Amygdala (tissue), 56 donors: ENCODE measurements around the gene TEAD1.

Source experiments
- DNase-seq, 56 donors: peaks; one replicate each; lab custom pipeline; 2025; lab: John Stamatoyannopoulos, UW

The TEAD1 gene

DNA sequence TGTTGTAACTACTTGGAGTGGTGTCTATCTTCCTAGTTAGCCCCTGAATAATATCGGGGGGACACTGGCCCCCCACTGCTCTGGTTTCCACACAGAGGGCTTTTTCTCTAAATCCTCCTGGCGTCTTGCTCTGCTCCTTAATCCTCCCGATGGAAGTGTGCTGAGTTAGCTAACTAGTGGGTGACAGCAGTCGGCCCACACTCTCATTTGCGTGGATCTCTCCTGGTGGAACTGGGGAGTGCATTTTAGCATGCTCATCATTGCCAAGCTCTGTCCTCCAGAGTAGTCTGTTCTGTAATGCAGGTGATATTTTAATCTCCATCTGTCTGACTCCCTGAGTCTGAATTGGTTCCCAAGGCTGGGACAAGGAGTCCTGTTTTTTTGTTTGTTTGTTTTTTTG lies 288.8 kb downstream of the TEAD1 start:
- no peak for DNase-seq

- DNase-seq, result peak in 49 of 56 donors; percentile 2 to 75 (median 34)
These were observed 289.7 kb downstream of the TEAD1 start for GRCh38 chr11:12963792-12964536.

DNA sequence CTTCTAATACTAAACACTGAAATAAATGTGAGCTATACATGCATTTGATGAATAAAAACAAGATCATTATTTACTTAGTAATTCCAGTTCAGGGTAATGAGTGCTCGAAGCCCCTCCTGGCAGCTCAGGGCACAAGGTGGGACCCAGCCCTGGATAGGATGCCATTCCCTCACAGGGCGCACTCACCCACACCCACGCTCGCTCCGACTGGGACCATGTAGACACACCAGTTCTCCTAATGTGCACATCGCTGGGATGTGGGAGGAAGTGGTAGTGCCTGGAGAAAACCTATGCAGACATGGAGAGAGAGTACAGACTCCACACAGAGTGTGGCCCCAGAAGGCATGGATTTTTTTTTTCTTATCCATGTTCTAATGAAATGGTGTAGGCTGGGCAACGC lies 290.4 kb downstream of the TEAD1 start:
- no peak for DNase-seq

- no peak for DNase-seq
These were observed 291.8 kb downstream of the TEAD1 start for GRCh38 chr11:12966002-12966401.

DNA sequence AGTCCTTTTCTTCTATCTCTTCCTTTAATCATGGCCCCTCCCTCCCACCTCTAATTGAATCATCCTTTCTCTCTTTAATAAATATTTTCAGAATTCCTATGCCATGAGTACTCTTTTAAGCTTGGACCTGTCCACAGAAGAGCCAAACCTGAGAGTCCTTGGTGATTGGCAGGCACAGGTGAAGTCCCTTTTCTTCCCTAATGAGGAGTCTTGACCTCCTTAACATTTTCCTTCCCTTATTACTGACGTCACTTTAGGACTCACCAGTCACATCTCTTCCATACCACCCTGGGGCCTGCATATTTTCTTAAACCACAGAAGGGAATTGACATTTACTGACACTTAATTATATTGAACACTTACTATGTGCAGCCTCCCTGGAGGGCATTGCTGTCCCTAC lies 293.9 kb downstream of the TEAD1 start:
- no peak for DNase-seq

DNA sequence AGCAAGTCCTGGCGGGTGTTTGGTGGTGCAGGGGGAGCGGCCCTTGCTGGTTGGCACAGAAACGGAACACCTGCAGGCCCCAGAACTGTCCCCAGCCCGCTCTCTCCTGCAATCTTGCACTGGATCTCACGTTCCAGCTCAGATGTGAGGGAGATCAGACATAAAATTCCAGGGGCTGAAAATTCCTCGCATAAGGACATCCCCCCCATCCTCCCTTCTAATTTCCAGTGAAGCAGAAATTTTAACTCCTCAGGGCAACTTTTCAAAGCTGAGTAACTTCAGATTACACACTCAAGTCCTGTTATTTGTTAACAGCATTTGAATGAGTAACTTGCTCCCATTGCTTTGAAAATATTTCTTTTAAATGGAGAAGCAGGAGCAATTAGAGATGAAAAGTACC lies 294.6 kb downstream of the TEAD1 start:
- DNase-seq, result no peak

DNA sequence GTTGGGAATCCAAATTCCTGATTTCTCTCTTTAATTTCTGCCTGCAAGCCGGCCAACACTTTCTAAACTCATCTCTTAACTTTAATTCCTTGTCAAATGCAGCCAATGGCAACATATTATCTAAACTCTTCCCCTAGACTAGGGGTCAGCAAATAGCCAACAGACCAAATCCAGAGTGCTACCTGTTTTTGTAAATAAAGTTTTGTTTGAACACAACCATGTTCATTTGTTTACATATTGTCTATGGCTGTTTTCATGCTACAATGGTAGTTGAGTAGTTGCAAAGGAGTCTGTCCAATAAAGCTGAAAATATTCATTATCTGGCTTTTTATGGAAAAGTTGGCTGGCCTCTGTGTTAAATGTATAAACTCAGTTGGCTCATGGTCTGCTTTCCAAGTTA lies 297.7 kb downstream of the TEAD1 start:
- DNase-seq, result no peak

GRCh38 chr11:12973528-12974181 lies 299.4 kb downstream of the TEAD1 start:
- DNase-seq, result no peak

GRCh38 chr11:12975195-12975594 lies 301.0 kb downstream of the TEAD1 start:
- no peak for DNase-seq

GRCh38 chr11:12979928-12980689 lies 305.9 kb downstream of the TEAD1 start:
- DNase-seq, result no peak

DNA sequence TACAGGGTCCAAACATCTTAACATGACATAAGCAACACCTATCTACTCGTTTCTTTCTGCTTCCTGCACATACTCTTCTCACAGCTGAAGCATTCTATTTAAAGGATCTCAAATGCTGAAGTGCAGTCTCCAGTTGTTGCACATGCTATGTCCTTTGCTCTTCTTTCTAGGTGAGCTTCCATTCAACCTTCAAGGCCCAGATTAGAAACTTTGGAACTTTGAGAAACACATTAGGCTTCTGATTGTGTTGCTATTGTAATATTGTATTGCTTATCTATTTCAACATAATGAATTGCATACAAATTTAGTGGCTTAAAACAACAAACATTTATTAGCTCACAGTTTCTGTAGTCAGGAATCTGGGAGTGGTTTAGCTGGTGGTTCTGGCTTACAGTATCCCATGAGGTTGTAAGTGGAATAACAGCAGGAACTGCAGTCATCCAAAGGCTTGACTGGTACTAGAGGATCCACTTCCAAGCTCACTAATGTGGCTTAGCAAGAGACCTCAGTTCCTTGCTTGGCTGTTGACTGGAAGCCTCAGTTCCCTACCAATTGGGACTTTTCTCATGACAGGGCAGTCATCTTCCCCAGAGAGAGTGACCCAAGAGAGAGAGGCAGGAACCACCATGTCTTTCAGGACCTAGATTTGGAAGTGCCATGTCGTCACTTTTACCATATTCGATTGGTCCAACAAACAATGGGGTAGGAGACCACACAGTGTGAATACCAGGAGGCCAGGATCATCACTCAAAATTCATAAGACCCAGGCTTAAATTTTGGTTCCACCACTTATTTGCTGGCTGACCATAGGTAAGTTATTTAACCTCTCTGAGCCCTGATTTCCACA lies 307.7 kb downstream of the TEAD1 start:
- no peak for DNase-seq

DNA sequence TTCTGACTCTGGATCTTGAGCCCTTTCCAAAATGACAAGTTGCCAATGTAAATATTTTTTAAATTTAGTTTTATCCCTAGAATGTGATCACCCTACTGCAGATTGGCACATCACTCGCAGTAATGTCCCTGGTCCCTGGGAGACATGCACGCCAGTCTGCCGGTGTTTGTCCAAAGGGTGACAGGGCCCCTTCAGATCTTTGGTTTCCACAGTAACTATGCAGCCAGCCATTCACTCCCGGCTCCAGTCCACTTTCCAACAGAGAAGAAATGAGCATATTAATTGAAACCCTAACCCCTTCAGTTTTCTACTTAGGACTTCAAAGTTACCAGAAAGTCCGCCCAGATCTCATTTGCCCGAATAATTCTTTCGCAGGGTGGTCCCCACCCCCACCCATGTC lies 309.1 kb downstream of the TEAD1 start:
- peak in 6 of 56 donors; percentile 3 to 11 (median 6) for DNase-seq

- DNase-seq, result no peak
These were observed 312.1 kb downstream of the TEAD1 start for GRCh38 chr11:12986194-12986898.

DNA sequence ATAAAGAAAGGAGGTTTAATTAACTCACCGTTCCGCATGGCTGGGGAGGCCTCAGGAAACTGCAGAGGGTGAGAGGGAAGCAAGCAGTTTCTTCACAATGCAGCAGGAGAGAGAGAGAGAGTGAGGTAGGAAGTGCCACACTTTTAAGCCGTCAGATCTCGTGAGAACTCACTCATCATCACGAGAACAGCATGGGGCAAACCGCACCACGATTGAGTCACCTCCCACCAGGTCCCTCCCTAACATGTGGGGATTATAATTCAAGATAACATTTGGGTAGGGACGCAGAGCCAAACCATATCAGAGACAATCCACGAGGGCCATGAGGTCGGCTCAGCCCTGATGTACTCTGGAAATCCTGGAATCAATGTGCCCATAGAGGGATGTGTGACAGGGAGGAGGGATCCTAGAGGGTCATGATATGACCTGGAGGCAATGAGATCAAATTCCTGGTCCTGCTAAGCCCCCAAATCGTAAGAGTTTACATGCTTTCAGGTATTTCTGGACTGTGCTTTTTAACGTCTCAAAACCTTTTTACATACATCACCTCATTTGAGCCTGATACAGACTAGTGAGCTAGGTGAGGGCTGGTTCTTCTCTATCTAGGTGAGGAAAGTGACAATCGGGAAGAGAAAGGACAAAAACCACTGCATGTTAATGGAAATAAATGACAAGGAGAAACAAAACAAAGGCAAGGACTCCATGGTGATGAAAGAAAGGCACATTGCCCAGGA lies 315.4 kb downstream of the TEAD1 start:
- no peak for DNase-seq

DNA sequence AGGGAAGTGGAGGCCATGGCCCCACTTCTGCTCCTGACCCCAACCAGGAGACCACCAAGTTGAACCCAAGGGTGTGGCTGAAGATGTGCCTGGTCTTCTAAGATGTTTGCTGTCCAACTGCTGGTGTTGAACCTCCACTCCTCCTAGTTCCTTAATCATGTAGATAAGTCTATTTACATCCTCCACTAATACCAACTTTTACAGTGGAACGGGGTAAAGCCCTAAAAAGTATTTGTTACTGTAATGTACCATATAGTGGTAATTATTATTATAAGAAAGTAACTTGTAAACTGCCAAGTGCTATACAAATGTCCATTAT lies 315.9 kb downstream of the TEAD1 start:
- DNase-seq, result no peak

DNA sequence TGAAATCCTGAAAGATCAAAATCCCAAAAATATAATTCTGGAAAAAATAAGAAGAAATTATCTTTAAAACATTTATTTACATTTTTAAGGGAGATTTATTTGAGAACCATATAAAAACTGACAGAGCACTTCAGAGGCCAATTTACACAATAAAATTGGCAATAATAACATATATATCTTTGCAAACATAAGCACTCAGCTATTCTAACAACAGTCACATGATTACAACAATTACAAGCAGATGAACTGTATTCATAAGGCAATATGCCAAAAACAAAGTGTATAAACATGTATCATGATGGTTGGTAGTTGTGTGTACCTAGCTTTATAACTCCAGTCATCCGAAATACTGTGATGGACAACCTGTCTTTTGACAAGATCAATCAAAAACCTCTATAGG lies 317.2 kb downstream of the TEAD1 start:
- DNase-seq, result no peak

- DNase-seq, result no peak
These were observed 319.4 kb downstream of the TEAD1 start for GRCh38 chr11:12993626-12994025.
